Lower lobe of right lung (tissue), 2 donors: ENCODE results near the gene PRKG1. TPM values are rescaled to one million over a fixed set of nuclear protein-coding genes. Genes with fewer than 3 reads are reported as not detected.

ENCODE experiments used
- ATAC-seq, 2 donors: fragments of 200-7000 bp; cut with Tn5 transposase; one replicate each; pipeline ENCODE4 v1.9.1; 2020 to 2022; ENCODE audit warnings: mild to moderate bottlenecking in 2 of 2, moderate library complexity in 2 of 2
- DNase-seq: peaks from one replicate; pipeline ENCODE4 v3.0.0-alpha.2; 2020
- H3K27ac ChIP-seq: fragments of 200-600 bp; one replicate; pipeline ENCODE4 v1.8.0; 2022
- H3K27me3 ChIP-seq: fragments of 200-600 bp; one replicate; pipeline ENCODE4 v1.8.0; 2022; ENCODE audit warnings: low read depth
- H3K36me3 ChIP-seq: fragments of 200-600 bp; one replicate; pipeline ENCODE4 v1.8.0; 2022; ENCODE audit warnings: mild to moderate bottlenecking
- H3K4me1 ChIP-seq: fragments of 200-600 bp; one replicate; pipeline ENCODE4 v1.8.0; 2022
- H3K4me3 ChIP-seq: fragments of 200-600 bp; one replicate; pipeline ENCODE4 v1.8.0; 2022; ENCODE audit warnings: mild to moderate bottlenecking
- H3K9me3 ChIP-seq: fragments of 200-600 bp; one replicate; pipeline ENCODE4 v1.8.0; 2022
- CTCF ChIP-seq: fragments of 200-600 bp; IDR thresholded peaks from one replicate; pipeline ENCODE4 v1.8.0; 2022; ENCODE audit warnings: antibody characterized with exemption, mild to moderate bottlenecking
- intact Hi-C: fragments of 100-400 bp; cut with DNase I; formaldehyde crosslinking; loops from one replicate; pipeline ENCODE4 v1.11.0; 2022
- total RNA-seq: library from RNA; stranded (reverse); fragmentation: NEBNext Ultra II Directional; extraction: Animal tissue kit (Norgen Biotek cat#: 25700); gene quantifications from one replicate; pipeline ENCODE4 v1.2.1, GENCODE V29; 2021
- donor health status: DM: no; HTN: yes; CAD: no; lungs with severe emphysema.

PRKG1 gene
- total RNA-seq, 1 donor from 2014 or later: 23.6 TPM

- DNase-seq: no peak
- Histone ChIP-seq H3K4me1 (no peaks in the 10 kb centered on the region), H3K27me3 (no peaks in the 10 kb centered on the region), H3K36me3 (no peaks in the 10 kb centered on the region), H3K27ac (no peak overlapping the region), H3K9me3 (no peaks in the 10 kb centered on the region), H3K4me3 (no peak overlapping the region)
- intact Hi-C loops: no loop called here
- no peak for TF ChIP-seq CTCF
- ATAC-seq: no peak
Measured at GRCh38 chr10:52108236-52108635, 1033.9 kb downstream of the PRKG1 start.

GRCh38 chr10:52110576-52110975, 1036.3 kb downstream of the PRKG1 start:
- Histone ChIP-seq H3K4me3 (no peak overlapping the region), H3K27ac (no peak overlapping the region), H3K36me3 (no peaks in the 10 kb centered on the region), H3K4me1 (no peaks in the 10 kb centered on the region), H3K27me3 (no peaks in the 10 kb centered on the region), H3K9me3 (no peaks in the 10 kb centered on the region)
- intact Hi-C loops: no loop called here
- no peak for DNase-seq
- no peak for TF ChIP-seq CTCF
- no peak for ATAC-seq

- Histone ChIP-seq H3K4me3 (no peak overlapping the region), H3K4me1 (no peaks in the 10 kb centered on the region), H3K9me3 (no peaks in the 10 kb centered on the region), H3K27me3 (no peaks in the 10 kb centered on the region), H3K36me3 (no peaks in the 10 kb centered on the region), H3K27ac (no peak overlapping the region)
- DNase-seq: no peak
- intact Hi-C loops: no loop called here
- no peak for ATAC-seq
- TF ChIP-seq CTCF: no peak
Measured at GRCh38 chr10:52111101-52111891, 1037.0 kb downstream of the PRKG1 start.

- no peak for TF ChIP-seq CTCF
- Histone ChIP-seq H3K27me3 (no peaks in the 10 kb centered on the region), H3K4me1 (no peaks in the 10 kb centered on the region), H3K4me3 (no peak overlapping the region), H3K36me3 (no peaks in the 10 kb centered on the region), H3K27ac (no peak overlapping the region), H3K9me3 (no peaks in the 10 kb centered on the region)
- ATAC-seq: no peak
- intact Hi-C loops: no loop called here
- DNase-seq: no peak
Measured at GRCh38 chr10:52115823-52116222, 1041.5 kb downstream of the PRKG1 start.

- H3K27me3 ChIP-seq: no peaks in the 10 kb centered on the region
- intact Hi-C loops: no loop called here
- ATAC-seq (no peak), DNase-seq (no peak)
- no peak overlapping the region for H3K27ac ChIP-seq
- H3K9me3 ChIP-seq: no peaks in the 10 kb centered on the region
- no peaks in the 10 kb centered on the region for H3K4me1 ChIP-seq
- no peaks in the 10 kb centered on the region for H3K36me3 ChIP-seq
- H3K4me3 ChIP-seq: no peak overlapping the region
- TF ChIP-seq CTCF: no peak
Measured at GRCh38 chr10:52119507-52119906, 1045.2 kb downstream of the PRKG1 start.
